C1 segment of cervical spinal cord (tissue), 14 donors: ENCODE data around the gene TIAM2.
"Not testable (repeated sequence)": the region's sequence is repeated elsewhere in the genome, so short reads cannot be mapped to it uniquely, and the experiment has no call there.

Experiments used
- DNase-seq, 14 donors: peaks; one replicate each; lab custom pipeline; 2025; lab: John Stamatoyannopoulos, UW

The TIAM2 gene

DNA sequence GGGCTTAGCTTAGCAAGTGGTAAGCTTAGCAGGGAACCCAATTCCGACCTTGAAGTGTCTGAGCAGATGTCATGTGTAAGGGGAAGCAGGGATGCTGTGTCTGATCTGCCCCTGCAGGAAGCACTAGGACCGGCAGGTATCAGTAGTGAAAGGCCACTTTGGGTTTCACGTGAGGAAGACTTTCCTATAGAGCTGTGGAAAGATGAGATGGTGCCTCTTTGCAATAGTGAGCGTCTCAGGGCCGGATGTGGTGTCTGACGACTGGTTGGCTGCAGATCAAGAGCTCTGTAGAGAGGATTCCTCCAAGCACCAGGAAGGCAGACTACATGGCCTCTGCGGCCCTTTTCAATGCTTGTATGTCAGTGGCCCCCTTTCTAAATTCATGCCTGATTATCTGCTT lies 98.3 kb downstream of the TIAM2 start:
- DNase-seq = no peak

DNA sequence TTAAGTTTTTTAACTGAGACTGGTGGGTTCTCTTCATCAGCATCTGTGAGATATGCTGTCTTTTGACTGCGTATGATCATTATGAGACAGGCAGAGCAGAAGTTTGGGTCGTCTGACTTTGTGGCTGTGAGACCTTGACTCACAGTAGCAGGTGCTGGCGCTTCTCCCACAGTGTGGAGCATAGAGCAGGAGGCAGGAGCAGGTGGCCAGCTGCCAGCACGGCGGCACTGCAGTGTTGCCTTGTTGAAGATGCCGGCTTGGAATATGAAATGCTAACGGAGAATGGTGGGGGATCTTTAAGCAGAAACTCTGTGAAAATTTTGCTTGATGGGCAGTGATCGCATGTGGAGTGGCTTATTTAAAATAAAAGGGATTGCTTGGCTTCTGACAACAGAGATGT lies 105.0 kb downstream of the TIAM2 start:
- DNase-seq = peak in 3 of 14 donors; percentile 13 to 44 (median 19)

DNA sequence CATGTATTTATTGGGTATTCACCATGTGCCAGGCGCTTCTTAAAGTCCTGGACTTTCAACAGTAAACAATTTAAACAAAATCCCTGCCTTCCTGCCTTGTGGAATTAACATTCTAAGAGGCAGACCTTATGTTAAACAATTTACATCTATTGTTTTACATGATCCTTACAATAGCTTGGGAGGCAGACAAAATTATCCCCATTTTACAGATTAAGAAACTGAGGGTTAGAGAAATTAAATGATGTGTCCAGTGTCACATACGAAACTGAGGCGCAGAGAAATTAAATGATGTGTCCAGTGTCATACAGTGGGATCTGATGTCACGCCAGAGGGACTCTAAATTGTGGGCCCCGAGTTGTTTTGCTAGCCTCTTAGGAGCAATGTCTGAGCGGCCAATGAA lies 105.5 kb downstream of the TIAM2 start:
- no peak for DNase-seq

DNA sequence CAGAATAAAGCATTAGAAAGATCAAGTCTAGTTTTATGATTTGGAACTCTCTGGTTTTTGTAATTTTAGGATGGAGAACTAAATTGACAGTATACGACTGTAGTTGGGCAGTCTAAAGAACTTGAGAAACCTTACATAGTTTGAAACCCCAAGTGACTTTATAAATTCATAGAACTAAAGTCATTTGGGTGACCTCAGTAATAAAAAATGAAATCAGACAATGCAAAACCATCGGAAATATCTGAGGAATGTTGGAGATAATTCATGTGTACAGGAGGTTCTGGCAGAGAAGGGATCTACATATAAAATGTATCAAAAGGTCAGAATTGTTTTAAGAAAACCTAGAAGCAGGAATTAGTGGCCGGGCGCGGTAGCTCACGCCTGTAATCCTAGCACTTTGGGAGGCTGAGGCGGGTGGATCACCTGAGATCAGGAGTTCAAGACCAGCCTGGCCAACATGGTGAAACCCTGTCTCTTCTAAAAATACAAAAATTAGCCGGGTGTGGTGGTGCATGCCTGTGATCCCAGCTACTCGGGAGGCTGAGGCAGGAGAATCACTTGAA lies 108.0 kb downstream of the TIAM2 start:
- DNase-seq = not testable (repeated sequence)

DNA sequence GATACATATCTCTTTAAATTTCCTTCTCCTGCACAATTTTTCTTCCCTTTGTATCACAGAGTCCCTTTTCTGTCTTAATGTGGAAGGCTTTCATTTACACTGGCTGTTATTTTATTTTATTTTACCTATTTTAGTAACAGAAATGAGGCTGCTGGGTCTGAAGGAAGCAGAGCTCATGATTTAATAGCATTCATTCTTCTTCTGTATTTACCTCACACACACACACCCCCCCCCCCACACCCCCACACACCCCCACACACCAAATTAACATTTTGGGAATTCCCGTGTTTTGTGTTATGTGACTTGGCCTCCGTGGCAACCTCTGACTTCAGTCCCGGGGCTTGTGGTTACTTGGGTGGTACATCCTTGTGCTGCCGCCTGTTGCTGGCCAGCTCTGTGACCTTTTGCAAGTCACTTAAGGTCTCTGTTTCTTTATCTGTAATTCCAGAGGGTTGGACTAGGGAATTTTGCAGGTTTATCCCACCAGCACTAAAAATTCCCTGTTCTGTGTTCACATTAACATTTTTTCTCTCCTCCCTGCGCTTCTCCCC lies 108.8 kb downstream of the TIAM2 start:
- no peak for DNase-seq

DNA sequence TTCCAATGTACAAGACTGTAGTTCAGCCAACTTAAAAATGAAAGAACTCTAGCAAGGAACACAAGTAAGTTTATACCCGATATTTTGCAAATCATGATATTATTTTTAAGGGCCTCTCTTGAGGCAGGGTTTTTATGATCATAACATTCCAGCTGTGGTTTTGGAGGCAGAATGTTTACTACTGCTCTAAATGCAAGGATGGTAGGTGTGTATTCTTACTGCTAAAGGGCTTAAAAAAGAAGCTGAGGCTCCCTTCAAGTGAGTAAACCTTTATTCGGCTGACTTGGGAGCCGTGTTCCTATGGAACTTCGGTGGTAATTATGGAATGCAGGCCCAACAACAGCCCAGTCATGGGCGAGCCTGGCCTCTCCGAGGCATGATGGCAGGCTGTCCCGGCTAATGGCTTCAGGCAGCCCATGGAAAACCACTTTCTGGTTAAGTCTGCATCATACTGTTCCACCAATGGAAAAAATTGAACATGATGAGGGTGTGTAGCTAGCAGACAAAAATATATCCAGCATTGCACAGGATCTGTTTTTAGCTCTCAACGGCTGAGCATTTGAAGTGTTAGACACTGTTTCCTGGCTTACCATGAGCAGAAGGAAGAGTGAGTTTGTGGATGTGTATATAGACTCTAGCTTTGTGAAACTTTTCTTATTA lies 111.5 kb downstream of the TIAM2 start:
- no peak for DNase-seq

DNA sequence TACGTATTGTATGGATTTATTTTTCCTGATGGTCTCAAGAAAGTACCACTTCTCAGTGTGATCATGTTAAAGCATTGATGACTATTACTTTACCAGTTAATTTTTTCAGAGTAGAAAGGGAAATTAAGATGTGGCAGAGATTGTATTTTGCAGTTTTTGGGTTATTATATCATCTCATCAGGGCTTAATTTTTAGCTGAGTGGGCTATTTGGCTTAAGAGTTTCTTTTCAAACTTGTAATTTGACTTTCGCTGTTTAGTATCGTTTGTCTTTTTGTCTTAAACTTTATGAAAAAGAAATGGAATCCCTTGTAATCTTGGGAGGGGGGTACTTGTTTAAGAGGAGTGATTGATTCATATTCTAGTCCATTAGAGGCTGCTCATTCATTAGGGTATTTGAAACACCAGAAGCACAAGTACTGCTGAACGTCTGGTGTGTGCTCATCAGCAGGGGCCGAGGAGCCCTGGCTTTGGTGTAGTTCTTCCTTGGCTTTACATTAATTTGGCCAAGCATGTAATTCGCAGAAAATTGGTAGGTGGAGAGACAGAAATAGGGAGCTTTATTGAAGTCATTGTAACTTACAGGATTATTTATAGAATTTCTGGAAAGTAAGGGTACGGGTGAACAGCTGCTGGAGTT lies 112.4 kb downstream of the TIAM2 start:
- DNase-seq = no peak

DNA sequence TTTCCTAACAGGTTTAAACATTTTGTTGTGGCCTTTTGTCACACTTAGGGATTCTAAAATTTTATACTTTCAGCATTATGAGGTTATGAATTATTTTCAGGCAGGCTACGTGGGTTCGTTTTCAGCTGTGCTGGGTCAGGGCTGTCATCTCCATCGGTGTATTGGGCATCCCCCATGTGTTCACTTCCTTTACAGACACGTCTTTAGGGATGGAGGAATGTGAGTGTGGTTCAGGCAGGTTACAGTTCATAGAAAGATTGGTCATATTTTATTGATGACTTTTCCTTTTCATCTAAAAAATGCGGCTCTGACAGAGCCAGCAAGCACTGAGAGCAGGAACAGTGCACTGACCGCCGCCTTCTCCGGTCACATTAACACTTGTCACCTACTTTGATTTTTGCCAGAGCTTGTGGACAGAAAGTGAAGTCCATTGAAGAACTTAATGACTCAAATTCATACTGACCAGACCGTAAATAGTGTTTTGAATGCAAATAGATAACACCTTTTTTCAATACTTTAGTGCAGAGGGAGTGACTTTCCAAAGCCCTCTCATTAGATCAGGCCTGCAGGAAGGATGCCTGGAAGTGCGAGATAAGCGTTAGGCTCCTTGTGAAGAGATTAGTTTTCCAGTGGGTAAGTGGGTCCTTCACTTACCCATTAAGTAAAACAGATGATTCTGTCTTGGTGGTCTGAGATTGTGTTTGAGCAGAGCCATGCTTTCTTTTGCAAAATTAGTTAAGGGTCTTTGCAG lies 113.1 kb downstream of the TIAM2 start:
- no peak for DNase-seq

DNA sequence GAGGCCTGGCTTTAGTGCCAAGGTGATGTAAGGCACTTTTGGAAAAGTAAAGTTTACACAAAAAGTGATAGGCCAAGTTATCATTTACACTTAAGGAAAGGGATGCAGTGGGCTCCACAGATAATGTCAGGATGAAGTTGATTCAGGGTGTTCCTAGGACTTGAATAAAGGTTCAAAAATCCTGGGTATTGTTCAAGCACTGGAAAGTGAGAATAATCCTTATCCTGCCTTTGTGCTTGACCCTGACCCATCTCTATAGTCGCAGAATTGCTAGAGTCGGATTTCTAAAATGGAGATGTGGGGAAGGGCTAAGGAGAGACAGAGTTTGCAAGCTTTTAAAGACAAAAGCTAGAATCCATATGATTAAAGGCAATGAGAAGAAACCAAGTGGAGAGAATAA lies 115.6 kb downstream of the TIAM2 start:
- DNase-seq = no peak

DNA sequence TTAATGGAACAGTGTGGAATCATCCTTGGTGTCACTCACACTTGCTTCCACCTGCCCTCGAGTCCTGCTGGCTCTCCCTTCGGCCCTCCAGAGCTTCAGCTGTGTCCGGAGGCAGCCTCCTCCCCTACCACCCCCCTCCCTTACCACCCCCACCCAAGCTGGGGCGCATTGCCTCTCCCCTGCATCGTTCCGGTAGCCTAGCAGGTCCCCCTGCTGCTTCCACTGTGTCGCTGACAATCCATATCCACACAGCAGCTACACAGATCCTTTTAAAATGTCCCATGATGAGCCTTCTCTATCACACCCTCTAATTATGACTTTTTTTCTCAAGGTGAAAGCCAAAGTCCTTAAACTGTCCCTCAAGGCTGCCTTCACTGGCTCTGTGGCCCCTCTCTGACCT lies 117.6 kb downstream of the TIAM2 start:
- no peak for DNase-seq

DNA sequence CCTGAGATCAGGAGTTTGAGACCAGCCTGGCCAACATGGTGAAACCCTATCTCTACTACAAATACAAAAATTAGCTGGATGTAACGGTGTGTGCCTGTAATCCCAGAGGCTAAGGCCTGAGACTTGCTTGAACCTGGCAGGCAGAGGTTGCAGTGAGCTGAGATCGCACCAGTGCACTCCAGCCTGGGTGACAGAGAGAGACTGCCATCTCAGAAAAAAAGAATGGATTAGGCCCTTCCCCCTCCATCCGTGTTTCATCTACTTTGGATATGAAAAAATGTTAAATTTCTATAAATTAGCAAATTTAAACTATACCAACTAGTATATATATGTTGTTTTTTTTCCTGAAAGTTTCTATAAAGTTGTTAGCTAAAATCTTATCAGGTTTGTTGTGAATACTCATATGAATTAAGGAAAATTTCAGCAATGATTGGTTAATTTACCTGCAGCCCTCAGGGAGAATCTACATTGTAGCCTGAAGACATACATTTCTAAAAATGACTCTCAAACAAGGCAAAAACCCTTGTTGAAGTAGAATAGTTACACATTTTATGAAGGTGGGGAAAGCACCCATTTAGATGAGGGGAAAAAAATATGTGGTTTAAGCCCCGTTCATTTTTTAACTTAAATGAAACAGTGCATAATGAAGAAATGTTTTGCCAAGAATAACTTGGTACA lies 120.9 kb downstream of the TIAM2 start:
- DNase-seq = no peak

DNA sequence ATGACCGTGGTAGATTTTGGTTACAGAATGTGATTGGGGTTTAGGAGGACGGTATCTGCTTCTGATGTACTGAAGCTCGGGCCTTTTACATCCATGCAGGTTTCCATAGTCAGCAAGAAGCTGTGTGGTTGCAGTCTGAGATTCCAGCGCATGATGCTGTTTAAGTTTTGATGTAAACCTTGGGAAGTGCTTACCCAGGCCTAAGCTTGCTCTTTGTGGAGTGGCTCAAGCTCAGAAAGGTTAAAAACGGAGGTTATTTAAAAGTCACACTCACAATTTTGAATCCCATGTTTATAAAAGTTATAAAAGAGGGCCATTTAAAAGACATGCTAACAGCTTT lies 121.4 kb downstream of the TIAM2 start:
- no peak for DNase-seq

DNA sequence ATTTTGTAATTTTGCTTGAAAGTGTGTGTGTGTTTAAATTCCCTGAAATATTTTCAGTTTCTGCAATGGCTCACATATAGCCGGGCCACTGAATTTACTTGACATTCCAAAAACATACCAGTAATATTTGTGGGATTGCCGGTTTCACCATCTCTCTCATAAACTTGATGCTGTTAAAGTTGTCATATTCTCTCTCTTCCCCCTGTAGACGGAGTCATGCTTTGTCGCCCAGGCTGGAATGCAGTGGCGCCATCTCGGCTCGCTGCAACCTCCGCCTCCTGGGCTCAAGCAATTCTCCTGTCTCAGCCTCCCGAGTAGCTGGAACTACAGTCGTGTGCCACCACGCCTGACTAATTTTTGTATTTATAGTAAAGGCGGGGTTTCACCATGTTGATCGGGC lies 122.1 kb downstream of the TIAM2 start:
- DNase-seq = no peak

DNA sequence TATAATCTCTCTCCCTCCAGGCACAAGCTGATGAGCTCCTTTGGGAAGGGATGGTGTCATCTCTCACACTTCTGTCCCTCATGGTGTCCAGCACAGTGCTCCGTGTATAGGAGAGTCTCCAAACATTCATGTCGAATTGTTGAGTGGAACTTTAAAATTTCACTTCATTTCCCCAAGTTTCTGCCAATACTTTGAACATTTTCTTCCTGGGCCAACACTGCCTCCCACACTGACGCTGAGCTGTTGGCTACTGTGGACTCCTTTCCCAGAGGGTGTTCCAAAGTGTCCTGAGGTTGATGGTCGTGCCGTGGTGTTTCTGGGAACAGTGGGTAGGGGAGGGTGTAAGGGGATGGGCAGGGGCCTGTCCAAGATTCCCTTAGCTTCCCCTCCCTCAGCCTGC lies 122.7 kb downstream of the TIAM2 start:
- DNase-seq = no peak

DNA sequence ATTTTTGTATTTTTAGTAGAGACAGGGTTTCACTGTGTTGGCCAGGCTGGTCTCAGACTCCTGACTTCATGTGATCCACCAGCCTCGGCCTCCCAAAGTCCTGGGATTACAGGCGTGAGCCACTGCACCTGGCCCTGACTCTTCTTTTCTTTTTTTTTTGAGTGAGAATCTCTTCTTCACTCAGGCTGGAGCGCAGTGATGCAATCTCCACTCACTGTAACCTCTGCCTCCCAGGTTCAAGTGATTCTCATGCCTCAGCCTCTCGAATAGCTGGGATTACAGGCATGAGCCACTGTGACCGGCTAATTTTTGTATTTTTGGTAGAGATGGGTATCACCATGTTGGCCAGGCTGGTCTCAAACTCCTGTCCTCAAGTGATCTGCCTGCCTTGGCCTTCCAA lies 124.1 kb downstream of the TIAM2 start:
- DNase-seq = not testable (repeated sequence)

DNA sequence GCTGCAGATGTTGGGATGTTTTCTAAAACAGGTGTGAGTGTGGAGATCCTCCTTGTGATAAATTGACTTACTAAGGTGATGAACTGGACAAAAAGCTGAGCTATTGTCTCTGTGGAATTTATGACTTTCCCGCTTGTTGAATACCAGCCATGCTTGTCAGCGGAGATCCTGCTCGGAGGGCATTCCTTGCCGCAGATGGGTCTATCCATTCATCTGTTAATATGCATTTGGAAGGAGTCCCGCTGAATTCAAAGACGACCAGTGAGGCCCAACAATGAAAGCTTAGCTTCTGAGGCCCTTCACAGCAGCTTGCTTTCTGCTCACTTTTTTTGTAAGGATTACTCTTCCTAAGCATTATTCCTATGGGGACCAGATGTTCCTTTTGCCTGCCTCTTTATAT lies 124.9 kb downstream of the TIAM2 start:
- DNase-seq = no peak

DNA sequence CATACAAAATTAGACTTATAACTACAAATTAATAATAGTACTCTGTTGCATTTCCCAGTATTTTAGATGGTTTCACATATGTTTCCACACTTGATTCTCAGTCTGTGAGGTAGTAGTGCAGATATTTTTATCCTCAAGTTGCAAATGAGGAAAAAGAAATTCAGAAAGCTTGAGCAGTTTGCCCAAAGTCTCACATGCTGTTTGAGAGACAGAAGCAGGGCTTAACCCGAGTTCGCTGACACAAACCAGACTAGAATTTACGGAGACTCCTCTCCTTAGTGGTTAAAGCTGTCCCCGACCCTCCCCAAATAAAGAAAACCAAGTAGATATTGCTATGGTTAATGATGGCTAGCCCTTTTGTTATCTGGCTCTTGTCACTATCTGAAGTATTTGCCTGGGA lies 126.2 kb downstream of the TIAM2 start:
- no peak for DNase-seq

DNA sequence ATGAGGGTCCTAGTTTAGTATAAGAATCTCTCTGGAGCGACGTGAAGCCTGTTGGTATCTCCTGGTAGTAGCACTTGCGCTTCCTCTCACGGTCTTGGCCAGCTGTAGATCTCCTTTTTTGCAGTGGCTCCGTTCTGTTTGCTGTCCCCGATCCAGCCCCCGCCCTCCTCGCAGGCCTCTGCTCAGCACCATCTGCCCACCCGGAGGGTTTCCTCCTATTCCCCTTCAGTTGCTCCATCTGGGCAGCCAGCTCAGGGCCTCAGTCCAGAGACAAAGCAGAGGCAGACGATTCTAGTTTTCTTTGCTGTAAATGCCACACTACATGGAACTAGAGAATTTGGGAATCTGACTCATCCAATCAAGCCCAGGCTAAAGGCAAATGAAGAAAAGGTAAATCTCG lies 126.6 kb downstream of the TIAM2 start:
- DNase-seq = peak in 1 of 14 donors; percentile 60

DNA sequence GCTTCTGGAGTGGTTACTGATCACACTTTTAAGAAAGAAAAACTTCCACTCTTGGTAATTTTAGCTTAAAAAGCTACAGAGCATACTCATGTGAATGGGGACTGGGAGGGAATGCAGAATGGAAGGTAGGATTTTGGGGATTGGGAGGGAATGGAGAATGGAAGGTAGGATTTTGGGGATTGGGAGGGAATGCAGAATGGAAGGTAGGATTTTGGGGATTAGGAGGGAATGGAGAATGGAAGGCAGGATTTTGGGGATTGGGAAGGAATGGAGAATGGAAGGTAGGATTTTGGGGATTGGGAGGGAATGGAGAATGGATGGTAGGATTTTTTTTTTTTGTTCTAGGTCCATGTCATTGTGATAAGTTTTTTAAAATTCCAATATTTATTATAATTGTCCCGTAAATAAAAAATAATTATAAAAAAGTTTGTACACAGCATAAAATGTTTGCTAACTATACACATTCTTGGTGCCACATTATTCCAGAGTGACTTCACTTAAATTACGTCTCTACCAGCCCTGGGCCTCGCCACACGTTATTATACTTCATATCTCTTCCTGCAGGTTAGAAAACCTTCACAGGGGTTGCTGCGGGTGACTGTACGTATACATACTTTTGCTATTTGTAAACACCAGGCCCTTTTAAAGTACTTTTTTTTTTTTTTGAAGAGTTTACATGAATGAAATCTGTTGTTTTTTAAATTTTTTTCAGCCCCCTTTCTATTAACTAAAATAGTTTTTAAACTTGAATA lies 127.3 kb downstream of the TIAM2 start:
- no peak for DNase-seq

DNA sequence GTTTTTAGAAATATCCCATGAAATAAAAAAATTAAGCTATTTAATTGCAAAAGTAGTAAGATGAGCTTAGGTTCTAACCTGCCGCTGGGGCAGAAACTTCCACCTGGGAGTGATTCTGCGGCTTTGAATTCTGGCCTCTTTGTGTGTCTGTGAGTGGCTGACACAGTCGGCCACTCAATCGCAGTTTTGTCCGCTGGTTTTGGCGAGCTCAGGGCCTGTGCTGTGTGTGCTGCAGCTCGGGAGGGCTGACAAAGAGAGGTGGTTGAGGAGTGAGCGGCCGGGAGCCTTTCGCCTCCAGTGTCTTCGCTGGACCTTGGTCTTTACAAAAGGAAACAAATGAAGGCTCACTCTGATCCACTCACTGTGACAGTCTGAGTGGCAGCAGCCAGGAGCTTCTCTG lies 128.4 kb downstream of the TIAM2 start:
- no peak for DNase-seq

DNA sequence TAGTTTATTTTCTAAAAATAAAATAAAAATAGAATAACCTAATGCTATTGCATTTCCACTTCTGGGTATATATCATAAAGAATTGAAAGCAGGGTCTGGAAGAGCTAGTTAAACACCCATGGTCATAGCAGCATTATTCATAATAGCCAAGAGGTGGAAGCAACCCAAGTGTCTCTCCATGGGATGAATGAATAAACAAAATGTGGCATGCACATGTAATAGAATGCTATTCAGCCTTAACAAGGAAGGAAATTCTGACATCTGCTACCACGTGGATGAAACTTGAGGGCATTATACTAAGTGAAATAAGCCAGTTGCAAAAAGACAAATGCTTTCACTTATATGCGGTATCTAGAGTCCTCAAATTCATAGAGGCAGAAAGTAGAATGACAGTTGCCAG lies 130.8 kb downstream of the TIAM2 start:
- DNase-seq = no peak
